RWPE2 (cell line): ENCODE data around the gene HMGCS2.

Source experiments
- ATAC-seq: fragments of 200-7000 bp; cut with Tn5 transposase; 3 replicates; pipeline ENCODE4 v1.9.1; 2021; ENCODE audit warnings: low read depth
- DNase-seq: peaks from one replicate; pipeline ENCODE4 v3.0.0-alpha.2; 2020; ENCODE audit warnings: low spot score
- H3K27ac ChIP-seq: fragments of 450-650 bp; 2 replicates; pipeline ENCODE4 v1.5.1; 2017; ENCODE audit warnings: mild to moderate bottlenecking; ENCODE audit not compliant: poor library complexity, severe bottlenecking
- H3K27me3 ChIP-seq: fragments of 250-450 bp; sonication (Bioruptor Pico); 2 replicates; pipeline ENCODE4 v1.5.1; 2021; ENCODE audit warnings: mild to moderate bottlenecking, moderate library complexity; ENCODE audit not compliant: insufficient read depth, poor library complexity, severe bottlenecking
- H3K36me3 ChIP-seq: fragments of 250-450 bp; sonication (Bioruptor Pico); 2 replicates; pipeline ENCODE4 v1.5.1; 2020; ENCODE audit warnings: low read depth, mild to moderate bottlenecking, moderate library complexity
- H3K4me1 ChIP-seq: fragments of 250-450 bp; sonication (Bioruptor Pico); 2 replicates; pipeline ENCODE4 v1.5.1; 2021; ENCODE audit warnings: mild to moderate bottlenecking, moderate library complexity; ENCODE audit not compliant: insufficient read depth, poor library complexity, severe bottlenecking
- H3K4me3 ChIP-seq: fragments of 250-450 bp; sonication (Bioruptor Pico); 2 replicates; pipeline ENCODE4 v1.5.1; 2021; ENCODE audit warnings: mild to moderate bottlenecking, moderate library complexity; ENCODE audit not compliant: severe bottlenecking
- H3K9me3 ChIP-seq: fragments of 250-450 bp; sonication (Bioruptor Pico); 2 replicates; pipeline ENCODE4 v1.5.1; 2021; ENCODE audit warnings: mild to moderate bottlenecking, moderate library complexity; ENCODE audit not compliant: severe bottlenecking
- TF ChIP-seq, protein P1 (sequence below): fragments of 450-650 bp; IDR thresholded peaks from one replicate; pipeline ENCODE4 v1.5.1; 2017; ENCODE audit warnings: mild to moderate bottlenecking, moderate library complexity; ENCODE audit not compliant: poor library complexity, severe bottlenecking

Gene HMGCS2

DNA sequence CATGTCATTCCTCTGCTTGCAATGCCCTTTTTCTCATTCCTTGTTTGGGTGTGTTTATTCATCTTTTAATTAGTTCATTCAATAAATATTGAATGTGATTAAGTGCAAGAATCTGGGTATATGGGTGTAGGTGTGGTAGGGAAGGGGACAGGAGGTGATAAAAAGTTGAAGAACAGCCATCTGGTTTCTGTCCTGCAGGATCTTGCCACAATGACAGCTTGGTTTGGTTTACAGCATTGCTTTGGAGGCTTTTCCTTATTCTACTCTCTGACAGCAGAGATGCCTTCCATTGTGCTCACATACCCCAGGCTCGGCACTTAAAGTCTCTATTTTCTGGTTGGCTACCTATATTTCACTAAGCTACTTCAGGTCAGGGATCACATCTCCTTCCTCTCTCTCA lies 45.6 kb upstream of the HMGCS2 start:
- Histone ChIP-seq H3K4me1 (no peaks in the 10 kb centered on the region), H3K27me3 (no peaks in the 10 kb centered on the region), H3K9me3 (no peaks in the 10 kb centered on the region), H3K4me3 (no peak overlapping the region), H3K27ac (no peak overlapping the region), H3K36me3 (no peaks in the 10 kb centered on the region)
- ATAC-seq (no peak), DNase-seq (no peak)
- TF ChIP-seq, protein P1, sequence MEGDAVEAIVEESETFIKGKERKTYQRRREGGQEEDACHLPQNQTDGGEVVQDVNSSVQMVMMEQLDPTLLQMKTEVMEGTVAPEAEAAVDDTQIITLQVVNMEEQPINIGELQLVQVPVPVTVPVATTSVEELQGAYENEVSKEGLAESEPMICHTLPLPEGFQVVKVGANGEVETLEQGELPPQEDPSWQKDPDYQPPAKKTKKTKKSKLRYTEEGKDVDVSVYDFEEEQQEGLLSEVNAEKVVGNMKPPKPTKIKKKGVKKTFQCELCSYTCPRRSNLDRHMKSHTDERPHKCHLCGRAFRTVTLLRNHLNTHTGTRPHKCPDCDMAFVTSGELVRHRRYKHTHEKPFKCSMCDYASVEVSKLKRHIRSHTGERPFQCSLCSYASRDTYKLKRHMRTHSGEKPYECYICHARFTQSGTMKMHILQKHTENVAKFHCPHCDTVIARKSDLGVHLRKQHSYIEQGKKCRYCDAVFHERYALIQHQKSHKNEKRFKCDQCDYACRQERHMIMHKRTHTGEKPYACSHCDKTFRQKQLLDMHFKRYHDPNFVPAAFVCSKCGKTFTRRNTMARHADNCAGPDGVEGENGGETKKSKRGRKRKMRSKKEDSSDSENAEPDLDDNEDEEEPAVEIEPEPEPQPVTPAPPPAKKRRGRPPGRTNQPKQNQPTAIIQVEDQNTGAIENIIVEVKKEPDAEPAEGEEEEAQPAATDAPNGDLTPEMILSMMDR, result no peak

DNA sequence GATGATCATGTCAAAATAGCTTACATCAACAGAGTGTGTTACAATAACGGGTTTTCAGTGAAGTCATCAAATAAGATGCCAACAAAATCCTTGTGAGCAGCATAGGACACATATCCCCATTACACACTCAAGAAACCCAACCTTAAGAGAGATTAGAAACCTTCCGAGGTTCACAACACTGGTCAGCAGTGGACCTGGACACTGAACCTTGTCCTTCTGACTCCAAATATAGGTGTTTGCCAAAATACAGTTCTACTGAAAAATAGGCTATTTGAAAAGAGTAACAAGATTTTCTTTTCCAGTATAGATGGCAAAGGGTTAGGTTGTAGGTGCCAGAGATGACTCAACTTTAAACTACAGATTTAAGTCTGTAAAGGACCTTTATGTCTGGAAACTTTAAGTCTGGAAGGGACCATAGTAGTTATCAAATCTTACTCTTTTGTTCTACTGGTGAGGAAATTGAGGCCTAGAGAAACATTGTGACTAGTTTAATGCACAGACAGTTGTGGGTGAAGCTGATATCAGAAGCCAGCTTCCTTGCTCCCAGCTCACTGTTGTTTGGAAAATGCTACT lies 43.4 kb upstream of the HMGCS2 start:
- Histone ChIP-seq H3K27me3 (no peaks in the 10 kb centered on the region), H3K4me3 (no peak overlapping the region), H3K27ac (no peak overlapping the region), H3K9me3 (no peaks in the 10 kb centered on the region), H3K4me1 (no peaks in the 10 kb centered on the region), H3K36me3 (no peaks in the 10 kb centered on the region)
- TF ChIP-seq, protein P1, result no peak
- DNase-seq, result no peak
- ATAC-seq, result no peak

DNA sequence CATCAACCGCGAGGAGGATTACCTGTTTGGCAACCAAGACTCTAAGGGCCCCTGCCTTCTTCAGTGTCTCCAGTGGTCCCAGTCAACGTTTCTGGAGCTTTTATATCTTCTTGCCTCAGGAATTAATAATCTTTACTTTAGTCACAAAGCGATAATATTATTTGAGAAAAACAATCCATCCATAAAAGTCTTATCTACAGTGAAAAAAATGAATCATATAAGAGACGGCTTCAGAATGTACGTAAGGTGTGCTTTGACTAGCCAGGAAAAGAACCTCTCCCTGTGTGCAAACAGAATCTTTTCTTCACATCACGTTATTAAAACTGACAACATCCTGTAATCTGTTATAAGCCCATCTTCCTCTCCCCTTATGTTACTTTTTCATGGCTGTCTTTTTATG lies 42.7 kb upstream of the HMGCS2 start, which contains the start of gene REG4:
REG4 (minus strand) TSS at position 74 of the 400 bp plus-strand sequence. CDS start 2,691 bp downstream, outside the sequence.
- Histone ChIP-seq H3K27me3 (no peaks in the 10 kb centered on the region), H3K27ac (no peak within 1 kb of the TSS), H3K4me1 (no peaks in the 10 kb centered on the region), H3K36me3 (no peaks in the 10 kb centered on the region), H3K4me3 (no peak within 1 kb of the TSS), H3K9me3 (no peaks in the 10 kb centered on the region)
- TF ChIP-seq, protein P1, result no peak
- DNase-seq (no peak), ATAC-seq (no peak)

DNA sequence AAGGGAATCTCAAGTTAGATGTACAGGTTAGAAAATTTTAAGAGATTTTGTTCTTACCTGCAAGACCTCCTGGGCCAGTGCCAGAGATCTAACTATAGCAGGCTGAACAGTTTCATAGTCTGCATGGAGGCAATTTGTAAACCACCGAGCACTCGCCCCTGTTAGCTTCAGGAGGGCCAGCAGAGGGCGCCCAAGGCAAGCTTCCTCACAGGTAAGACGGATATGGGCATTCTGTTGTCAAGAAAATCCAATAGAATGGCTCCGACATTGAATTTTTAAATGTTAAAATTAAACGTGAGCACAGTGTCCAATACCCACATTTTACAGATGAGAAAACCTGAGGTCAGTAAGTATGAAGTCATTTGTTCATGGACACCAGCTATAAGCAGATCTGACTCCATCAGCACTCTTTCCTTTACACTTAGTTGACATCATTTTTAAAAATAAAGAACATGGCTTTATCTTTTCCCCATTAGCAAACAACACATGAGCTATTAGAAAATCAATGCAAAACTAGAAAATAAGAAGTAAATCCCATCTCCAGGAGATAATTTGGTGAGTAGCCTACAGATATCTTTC lies 40.4 kb upstream of the HMGCS2 start:
- no peak overlapping the region for H3K27ac ChIP-seq
- DNase-seq, result no peak
- H3K9me3 ChIP-seq, result no peaks in the 10 kb centered on the region
- peak; percentile 94 for ATAC-seq
- no peaks in the 10 kb centered on the region for H3K36me3 ChIP-seq
- H3K4me3 ChIP-seq, result no peak overlapping the region
- H3K4me1 ChIP-seq, result no peaks in the 10 kb centered on the region
- TF ChIP-seq, protein P1, result peak; percentile 97
- no peaks in the 10 kb centered on the region for H3K27me3 ChIP-seq

DNA sequence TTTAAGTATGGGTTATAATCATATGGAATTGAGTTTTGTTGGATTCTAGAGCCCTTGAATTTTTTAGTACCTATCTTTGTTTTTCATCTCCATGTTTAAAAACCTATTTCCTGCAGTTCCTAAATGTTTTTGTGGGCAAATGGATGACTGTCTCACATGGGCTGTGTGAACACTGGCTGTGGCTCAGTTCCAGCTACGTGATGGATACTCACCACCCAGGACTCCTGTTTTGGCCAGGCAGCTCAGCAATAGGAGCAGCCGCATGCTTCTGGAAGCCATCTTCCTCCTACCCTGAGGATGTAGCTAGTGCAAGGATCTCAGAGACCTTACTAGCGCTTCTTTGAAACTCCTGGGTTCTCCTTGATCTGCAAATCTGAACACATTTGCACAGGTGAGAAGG lies 39.8 kb upstream of the HMGCS2 start:
- Histone ChIP-seq H3K4me1 (no peaks in the 10 kb centered on the region), H3K36me3 (no peaks in the 10 kb centered on the region), H3K9me3 (no peaks in the 10 kb centered on the region), H3K4me3 (no peak overlapping the region), H3K27ac (no peak overlapping the region), H3K27me3 (no peaks in the 10 kb centered on the region)
- ATAC-seq (no peak; the same call in 2 of the 3 replicates), DNase-seq (no peak)
- TF ChIP-seq, protein P1, result no peak
